PFSK-1 (cell line): ENCODE data around the gene TINAG.

Experiments used
- POLR2AphosphoS5 ChIP-seq: IDR thresholded peaks from 2 replicates; pipeline ENCODE4 v1.6.1; 2012; ENCODE audit warnings: low read depth, mild to moderate bottlenecking, control low read depth, low read length, moderate library complexity
- SIN3A ChIP-seq: IDR thresholded peaks from 2 replicates; pipeline ENCODE4 v1.6.1; 2012; ENCODE audit warnings: mild to moderate bottlenecking, low read length, moderate library complexity, borderline replicate concordance; ENCODE audit not compliant: insufficient read depth
- TAF1 ChIP-seq: IDR thresholded peaks from 2 replicates; pipeline ENCODE4 v1.6.1; 2012; ENCODE audit warnings: low read length, control low read depth, borderline replicate concordance; ENCODE audit not compliant: insufficient read depth

DNA sequence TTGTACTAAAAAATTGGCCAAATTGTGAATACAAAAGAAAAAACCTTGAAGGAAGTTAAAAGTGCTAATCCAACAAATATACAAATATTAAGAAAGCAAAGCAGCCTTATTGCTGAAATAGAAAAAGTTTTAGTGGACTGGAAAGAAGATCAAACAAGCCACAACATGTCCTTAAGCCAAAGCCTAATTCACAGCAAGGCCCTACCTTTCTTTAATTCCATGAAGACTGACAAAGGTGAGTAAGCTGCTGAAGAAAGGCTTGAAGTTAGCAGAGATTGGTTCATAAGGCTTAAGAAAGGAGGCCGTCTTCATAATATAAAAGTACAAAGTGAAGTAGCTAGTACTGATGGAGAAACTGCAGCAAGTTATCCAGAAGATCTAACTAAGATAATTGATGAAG lies 53.5 kb downstream of the TINAG start:
- TF ChIP-seq TAF1 (no peak), POLR2AphosphoS5 (no peak), SIN3A (no peak)
